T-helper 2 cell treated with Interferon-gamma antibody and Interleukin-4, amounts not matched to agents 100 ng/mL and 5 ng/mL, for 36 hours (primary cell): ENCODE results near the gene SMIM14. TPM values are rescaled to one million over a fixed set of nuclear protein-coding genes. Genes with fewer than 3 reads are reported as not detected.
"Not testable (repeated sequence)": the region's sequence is repeated elsewhere in the genome, so short reads cannot be mapped to it uniquely, and the experiment has no call there.

Experiments used
- intact Hi-C: fragments of 100-400 bp; cut with micrococcal nuclease; formaldehyde crosslinking; loops from one replicate; pipeline ENCODE4 v1.15.1; 2023
- total RNA-seq: library from RNA; stranded (reverse); gene quantifications from 2 replicates; pipeline ENCODE4 v1.2.3, GENCODE V29; 2022

Gene SMIM14
- total RNA-seq, 1 donor from 2014 or later, result 4.1 TPM

DNA sequence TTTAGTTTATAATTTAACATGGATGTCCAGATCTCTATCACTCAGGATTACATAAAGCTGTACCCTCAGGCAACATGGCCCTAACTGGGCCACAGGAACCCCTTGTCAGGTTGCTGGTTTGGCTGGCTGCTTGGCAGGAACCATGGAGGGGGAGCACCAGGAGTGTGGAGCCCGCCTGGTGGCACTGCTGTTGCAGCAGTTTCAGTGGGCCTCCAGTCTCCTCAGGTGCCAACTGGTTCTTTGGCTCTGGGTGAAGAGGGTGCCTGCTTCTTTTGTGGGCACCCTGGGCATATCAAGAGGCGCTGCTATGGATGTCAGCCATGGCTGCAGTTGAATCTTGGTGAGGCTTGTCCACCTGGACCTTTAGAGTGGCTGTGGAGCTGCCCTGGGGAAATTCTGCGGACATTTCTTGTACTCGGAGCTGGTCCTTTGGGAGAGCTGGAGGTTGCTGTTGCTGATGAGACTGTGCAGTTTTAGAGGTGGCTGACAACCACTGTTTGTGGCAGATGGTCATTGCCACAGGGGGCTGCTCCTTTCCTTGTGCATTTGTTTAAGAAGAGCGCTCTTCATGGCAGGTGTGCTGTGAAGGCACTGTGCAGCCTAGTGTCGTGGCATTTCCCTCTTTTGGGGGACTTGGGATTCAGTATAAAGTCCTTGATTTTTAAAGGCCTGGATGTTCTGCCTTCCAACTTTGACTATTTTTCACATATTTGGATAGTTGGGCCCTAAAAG, 10.3 kb upstream of the SMIM14 start:
- intact Hi-C loops, result no loop called here

DNA sequence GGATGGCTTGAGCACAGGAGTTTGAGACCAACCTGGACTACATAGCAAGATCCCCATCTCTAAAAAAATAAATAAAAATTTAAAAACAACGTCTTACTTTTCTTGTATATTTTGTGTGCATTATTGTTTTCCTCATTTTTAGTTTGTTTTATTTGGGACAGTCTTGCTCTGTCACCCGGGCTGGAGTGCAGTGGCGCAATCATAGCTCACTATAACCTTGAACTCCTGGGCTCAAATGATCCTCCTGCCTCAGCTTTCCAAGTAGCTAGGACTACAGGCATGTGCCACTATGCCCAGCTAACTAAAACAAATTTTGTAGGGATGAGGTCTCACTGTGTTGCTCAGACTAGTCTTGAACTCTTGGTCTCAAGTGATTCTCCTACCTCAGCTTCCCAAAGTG, 9.5 kb upstream of the SMIM14 start:
- intact Hi-C loops, result no loop called here

DNA sequence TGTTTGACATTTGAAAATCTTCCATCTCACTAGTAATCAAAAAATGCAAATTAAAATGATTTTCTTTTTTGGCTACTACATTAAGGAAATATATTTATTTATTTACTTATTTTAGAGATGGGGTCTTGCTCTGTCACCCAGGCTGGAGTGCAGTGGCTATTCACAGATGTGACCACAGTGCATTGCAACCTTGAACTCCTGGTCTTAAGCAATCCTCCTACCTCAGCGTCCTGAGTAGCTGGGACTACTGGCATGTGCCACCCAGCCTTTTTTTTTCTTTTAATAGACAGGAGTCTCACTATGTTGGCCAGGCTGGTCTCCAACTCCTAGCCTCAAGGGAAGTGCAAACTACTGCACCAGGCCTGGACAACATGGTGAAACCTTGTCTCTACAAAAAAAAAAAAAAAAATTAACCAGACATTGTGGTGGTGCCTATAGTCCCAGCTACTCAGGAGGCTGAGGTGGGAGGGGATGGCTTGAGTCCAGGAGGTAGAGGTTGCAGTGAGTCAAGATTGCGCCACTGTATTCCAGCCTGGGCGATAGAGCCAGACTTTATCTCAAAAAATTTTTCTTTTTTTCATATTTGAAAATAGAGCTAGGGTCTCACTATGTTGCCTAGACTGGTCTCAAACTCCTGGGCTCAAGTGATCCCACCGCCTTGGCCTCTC, 4.4 kb upstream of the SMIM14 start:
- intact Hi-C loops, result no loop called here

DNA sequence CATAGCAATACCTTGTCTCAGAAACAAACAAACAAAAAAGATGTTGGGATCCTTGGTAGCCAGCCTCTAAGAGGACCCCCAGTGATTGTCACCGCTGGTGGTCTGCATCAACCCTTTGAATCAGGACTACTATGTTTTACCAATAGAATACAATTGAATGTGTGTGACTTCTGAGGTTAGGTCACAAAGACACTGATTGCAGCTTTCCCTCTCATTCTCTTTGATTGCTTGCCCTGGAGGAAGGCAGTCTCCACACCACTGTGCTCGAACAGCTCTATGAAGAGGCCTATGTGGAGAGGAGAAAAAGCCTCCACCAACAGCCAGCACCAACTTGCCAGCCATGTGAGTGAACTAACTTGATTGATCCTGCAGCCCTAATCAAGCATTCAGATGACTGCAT, 2.8 kb upstream of the SMIM14 start:
- intact Hi-C loops, result no loop called here

DNA sequence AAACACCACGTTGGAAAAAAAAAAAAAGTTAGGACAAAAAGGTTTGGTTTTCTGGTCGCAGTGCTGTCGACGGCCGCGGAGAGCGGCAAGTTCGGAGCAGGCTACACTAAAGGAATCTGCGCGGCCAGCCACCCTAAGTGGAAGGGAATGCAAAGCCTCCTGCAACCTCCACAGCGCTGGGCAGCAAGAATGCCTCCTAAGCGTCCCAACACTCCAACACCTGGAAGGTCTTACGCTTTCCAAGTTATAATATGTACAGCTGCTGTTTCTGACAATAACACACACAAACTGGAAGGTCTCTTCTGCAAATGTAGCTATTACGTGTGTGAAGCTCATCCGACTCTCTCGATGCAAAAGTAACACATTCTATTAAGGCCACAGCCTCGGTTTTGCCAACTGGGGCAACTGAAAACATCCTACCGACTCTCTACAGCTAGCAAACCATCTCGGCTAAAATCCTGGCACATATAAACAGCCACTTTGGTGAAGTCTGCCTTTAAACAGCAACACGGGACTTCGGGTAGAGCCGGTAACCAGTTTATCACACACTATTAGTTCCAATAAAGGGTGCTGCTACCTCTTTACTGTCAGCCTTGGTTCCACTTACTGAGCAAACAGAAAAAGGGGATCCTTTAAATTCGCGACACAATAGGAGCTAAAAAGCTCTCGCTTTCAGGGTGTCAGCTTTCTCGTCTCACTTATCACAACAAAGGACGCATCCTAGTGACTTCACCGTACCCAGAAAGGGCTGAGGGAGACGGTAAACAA, 895 bp downstream of the SMIM14 start:
- intact Hi-C loops, result loop anchor here (1.0 to 10.0 kb wide), 7 partner anchors 61 to 453 kb away; partner anchors contain the start of genes LIAS, PDS5A, RPL9 and UBE2K

DNA sequence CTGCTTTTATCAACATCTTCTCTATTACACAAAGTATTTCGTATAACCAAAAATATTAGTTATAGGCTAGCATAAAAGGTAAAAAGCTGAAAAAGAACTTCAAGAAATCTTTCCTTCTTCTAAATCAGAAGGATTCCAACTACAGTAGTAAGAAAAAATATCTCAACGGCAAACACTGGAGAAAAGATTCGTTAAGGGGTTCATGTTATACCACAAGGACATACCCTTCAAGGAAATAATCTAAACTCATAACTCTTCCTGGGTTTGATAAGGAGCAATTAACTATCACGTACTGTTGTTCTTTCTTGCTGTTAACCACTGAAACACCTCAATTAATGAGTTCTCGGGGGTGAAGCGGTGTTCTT, 1.5 kb downstream of the SMIM14 start:
- intact Hi-C loops, result loop anchor here (5.0 to 10.0 kb wide), 3 partner anchors 180 to 452 kb away; partner anchors contain the start of genes LIAS, RPL9 and WDR19

DNA sequence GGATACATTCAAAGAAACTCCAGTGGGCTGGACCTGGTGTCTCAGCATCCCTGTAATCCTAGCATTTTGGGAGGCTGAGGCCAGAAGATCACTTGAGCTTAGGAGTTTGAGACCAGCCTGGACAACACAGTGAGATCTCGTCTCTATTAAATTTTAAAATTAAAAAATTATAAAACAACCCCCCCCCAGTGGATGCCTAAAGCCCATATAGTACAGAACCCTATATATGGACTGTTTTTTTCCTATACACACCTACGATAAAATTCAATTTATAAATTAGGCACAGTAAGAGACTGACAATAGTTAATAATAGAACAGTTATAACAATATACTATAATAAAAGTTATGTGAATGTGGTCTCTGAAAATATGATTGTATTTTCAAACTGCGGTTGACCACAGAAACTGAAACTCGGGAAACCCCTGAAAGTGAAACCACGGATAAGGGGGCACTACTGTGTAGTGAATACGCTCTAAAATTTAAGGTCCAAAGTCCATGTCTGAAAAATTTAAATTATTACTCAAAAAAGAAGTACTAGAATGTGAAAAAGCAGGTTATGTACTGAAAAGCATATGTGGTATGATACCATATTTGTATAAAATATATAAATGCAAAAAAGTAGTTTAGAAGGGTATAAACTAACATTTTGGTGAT, 2.0 kb downstream of the SMIM14 start:
- intact Hi-C loops, result loop anchor here (5.0 to 10.0 kb wide), 3 partner anchors 179 to 452 kb away; partner anchors contain the start of genes LIAS, RPL9 and WDR19

DNA sequence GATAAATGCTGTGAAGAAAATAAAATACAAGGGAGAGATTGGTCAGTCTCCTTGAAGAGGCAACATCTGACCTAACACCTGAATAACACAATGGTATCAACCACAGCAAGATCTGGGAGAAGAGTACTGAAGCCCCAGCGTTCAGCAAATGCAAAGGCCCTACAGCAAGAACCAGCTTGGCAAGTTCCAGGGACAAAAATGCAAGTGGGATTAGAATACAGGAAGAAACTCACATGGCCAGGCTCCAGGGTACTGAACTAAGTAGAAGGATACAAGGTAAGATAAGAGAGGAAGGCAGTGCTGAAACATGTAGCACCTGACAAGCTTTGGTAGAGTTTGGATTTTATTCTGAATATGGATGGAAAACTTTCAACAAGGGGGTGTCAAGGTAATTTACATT, 3.6 kb downstream of the SMIM14 start:
- intact Hi-C loops, result loop anchor here (5.0 to 10.0 kb wide), 3 partner anchors 178 to 450 kb away; partner anchors contain the start of genes LIAS, RPL9 and WDR19

DNA sequence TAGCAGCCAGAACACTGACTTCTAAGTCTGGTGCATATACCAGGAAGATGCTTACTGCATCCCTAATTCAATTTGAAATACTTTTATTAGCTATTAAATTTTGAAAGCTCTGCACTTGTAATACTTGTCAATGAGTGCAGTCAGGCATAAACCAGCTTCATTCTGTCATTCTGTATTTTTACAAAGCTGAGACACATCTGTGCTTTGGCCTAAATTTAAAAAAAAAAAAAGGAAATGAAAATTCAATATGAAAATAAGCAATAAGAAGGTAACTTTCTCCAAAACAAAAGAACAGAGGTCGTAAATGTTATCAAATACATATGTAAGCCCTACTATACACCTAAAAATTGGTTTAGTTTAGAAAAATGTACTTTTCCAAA, 7.0 kb downstream of the SMIM14 start:
- intact Hi-C loops, result loop anchor here (10.0 kb wide), 1 partner anchor 447 kb away; the partner anchor contains the start of gene WDR19

DNA sequence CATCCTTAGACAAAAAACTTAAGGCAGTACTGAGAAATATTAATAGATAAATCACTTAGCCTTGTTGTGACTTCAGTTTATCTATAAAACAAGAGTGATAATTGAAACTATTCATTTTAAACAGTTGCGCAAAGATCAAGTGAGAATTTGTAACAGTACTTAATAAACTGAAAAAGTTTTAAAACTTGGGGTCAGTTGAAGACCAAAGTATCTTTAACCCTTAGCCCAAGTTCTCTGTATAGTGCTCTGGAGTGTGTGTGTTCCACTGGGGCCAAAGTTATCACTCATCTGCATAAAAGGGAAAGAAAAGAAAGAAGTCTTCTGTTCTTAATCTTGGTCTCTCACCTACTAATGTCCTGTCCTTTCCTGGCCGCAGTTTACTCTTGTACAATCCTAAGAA, 11.3 kb downstream of the SMIM14 start:
- intact Hi-C loops, result no loop called here

DNA sequence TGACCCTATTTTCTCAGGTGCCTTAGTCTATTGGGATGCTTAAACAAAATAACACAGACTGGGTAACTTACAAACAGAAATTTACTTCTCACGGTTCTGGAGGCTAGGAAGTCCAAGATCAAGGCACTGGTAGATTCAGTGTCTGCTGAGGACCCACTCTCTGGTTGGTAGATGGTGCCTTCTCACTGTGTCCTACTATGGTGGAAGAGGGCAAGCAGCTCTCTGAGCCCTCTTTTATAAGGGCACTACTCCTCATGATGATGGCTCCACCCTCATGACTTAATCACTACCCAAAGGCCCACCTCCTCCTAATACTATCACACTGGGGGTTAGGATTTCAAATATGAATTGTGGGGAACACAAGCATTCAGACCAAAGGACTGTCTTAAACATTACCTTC, 11.8 kb downstream of the SMIM14 start:
- intact Hi-C loops, result no loop called here

DNA sequence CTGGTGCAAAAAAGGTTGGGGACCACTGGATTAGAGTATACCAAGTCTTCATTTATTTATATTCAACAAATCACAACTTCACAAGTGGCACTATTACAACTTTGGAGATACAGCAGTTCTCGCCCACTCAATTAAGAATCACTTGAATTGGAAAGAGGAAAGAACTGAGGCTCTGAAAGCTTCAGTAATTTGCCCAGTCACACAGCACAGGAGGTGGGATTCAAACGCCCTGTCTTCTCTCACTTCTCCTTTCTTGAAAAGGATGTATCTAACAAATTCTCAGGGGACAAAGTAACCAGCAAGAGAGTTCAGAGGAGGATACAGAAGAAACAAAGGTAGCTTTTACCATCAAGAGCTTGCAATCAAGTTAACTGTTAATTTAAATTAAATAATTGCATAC, 12.4 kb downstream of the SMIM14 start:
- intact Hi-C loops, result no loop called here

DNA sequence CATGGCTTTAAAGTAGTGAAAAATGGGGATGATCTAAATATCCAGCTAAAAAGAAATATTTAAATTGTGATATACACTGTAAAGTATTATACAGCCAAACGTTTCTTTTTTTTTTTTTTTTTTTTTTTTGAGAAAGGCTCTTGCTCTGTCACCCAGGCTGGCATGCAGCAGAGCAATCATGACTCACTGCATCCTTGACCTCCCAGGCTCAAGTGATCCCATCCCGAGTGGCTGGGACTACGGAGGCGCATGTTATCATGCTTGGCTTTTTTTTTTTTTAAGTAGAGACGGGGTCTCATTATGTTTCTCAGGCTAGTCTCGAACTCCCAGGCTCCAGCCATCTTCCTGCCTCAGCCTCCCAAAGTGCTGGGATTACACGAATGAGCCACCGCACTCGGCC, 17.1 kb downstream of the SMIM14 start:
- intact Hi-C loops, result no loop called here

DNA sequence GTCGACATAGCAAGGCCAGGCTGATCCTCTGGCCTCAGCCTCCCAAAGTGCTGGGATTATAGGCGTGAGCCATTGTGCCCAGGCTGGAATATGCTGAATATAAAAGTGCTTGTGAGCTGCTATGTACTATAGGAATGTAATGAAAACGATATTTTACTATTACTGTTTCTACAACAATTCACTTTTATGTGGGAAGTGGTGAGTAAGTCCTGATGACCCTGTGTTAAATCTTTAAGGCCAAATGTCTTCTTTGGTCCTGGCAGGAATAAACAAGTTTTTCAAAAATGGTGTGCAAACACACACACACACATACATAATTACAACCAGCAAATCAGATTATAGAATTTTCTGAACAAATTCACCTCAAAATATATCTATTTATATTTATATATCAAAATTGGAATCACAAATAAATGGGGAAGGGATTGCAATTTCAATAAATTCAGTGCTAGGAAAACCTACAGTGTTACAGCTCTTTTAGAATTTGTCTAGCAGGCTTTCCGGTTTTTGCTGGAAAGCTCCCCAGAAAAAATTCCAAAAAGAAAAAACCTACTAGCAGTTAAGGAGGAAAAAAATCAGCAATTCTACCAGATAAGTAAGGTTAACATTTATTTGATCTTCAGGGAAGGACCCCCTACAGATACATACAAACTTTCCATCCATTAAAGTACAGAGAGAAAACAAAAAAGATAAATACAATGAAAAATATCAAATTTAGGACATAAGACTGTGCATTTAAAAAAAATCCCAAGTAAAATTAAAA, 17.9 kb downstream of the SMIM14 start:
- intact Hi-C loops, result no loop called here

DNA sequence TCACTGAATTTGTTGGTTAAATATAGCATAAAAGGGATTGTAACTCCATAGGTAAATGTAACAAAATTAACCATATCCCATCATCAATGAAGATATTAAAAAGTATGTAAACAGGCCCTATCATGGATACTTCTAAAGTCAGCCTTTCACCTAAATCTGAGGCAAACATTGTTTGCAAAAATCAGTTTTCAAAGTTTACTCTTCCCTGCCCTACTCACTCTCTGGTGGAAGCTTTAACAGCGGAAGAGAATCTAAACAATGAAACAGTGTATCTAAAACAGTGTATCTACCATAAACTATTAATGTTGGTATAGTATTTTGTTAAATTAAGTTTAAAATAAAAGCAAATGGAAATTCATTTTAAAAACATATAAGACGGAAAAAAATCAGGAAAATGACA, 21.1 kb downstream of the SMIM14 start:
- intact Hi-C loops, result no loop called here

DNA sequence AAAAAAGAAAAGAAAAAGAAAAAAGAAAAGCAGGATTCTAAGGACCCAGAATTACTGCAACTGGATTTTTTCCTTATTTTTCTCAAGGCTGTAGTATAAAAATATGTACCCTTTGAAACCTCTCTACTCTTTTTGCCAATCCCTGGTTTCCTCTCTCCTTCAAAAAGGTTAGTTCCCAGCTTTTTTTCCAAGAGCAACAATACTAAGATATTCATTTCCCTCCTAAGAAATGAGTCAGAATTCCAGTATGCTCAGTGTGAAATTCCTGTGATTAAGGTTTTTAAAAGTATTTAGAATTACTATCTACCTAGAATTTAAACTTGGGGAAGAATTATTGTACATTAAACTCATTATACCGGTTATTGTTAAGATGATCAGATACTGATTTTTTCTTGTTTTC, 22.0 kb downstream of the SMIM14 start:
- intact Hi-C loops, result no loop called here

DNA sequence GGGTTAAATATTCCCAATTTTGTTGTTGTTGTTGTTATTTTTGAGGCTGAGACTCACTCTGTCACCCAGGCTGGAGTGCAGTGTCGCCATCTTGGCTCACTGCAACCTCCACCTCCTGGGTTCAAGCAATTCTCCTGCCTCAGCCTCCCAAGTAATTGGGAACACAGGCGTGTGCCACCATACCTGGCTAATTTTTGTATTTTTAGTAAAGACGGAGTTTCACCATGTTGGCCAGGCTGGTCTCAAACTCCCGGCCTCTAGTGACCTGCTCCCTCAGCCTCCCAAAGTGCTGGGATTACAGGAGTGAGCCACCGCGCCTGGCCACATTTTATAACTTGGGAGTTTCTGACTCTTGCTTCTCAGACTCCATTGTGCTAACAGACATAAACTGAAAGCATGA, 22.6 kb downstream of the SMIM14 start:
- intact Hi-C loops, result not testable (repeated sequence)

DNA sequence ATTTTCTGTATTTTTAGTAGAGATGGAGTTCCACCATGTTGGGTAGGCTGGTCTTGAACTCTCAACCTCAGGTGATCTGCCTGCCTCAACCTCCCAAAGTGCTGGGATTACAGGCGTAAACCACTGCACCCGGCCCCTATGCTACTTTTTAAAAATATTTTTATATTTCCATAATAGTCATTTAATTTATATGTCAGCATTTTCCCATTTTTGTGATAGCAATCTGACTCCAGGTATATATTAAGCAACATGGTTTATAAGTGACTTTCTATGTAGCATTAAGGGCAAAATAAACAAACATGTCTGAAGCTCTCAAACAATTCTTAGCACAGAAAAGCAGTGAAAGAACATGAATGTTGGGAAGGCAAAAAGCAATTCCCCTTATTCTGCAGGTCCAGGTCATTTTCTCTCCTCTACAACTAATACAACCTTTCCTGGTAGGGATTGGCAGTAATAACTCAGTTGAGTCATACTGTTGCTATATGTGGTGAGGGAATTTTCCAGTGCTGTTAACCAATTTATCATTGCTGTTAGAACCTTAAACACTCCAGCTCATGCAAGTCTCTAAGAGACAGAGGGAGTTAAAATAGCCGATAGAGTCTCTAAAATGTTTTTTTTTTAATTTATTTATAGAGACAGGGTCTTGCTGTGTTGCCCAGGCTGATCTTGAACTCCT, 24.0 kb downstream of the SMIM14 start:
- intact Hi-C loops, result no loop called here

DNA sequence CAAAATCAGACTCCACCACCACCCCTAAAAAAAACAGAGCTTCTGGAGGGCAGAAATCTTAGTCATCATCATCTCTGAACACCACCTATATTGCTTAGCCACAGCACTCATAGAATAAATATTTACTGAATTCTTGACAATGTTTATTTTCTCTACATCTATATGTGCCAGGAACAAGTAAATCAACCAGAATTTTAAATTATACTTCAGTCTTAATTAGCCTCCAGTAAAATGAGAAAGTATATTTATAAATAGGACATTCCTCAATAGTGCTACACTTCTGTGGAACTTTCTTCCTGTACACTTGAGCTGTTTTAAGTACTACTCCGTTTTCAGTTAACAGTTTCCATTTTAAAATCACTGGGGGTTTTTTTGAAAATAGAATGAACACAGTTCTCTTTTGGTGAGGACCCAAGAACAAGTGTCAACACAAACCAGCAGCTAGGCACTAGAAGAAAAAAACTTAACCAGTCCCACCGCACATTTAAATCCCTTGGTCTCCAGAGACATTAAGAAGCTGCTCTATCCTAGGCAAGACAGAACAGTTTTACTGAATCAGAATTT, 25.5 kb downstream of the SMIM14 start:
- intact Hi-C loops, result no loop called here

DNA sequence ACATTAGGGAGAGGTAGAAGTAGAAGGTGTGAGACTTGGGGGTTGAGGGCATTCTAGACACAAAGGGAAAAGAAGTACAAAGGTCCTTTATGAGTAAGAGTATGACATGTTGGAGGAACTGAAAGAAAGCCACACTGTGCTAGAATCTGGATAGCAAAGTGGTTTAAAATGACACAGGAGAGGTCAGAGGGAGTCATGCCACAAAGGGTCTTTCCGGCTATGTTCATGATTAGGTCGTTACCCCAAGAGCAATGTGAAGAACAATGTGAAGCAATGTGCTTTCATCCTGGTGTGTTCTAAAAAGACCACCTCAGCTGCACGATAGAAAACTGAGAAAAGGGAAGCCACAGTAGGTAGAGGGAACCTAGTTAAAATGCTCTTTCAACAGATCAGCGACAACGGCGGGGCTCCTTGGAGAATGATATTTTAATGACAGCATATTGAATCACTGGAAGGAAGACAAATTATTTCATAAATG, 29.2 kb downstream of the SMIM14 start:
- intact Hi-C loops, result no loop called here
